ENCODE results near the gene KLF18.
"Not testable (repeated sequence)": the region's sequence is repeated elsewhere in the genome, so short reads cannot be mapped to it uniquely, and the experiment has no call there.

Gene KLF18

GRCh38 chr1:44120398-44120949, 21.0 kb downstream of the KLF18 start:
- DNase-seq (ENCODE audit: low read depth), result no peak

DNA sequence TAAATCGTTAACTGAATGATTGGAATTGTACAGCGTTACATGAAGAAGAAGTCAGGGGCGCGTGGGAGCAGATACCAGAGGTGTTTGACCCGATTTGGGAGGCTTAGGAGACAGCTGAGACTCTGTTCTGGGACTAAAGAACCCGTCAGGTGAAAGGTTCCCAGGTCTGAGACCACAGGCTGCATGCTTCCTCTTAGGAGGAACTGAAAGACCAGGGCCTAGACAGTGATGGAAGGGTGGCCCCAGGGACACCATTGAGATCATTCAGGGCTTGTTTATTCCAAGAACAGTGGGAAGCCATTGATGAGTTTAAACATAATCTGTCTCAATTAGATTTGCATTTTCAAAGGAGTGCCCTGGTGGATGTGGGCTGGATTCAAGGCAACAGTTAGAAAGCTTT, 21.9 kb downstream of the KLF18 start:
- no peak for DNase-seq (ENCODE audit: low read depth)

DNA sequence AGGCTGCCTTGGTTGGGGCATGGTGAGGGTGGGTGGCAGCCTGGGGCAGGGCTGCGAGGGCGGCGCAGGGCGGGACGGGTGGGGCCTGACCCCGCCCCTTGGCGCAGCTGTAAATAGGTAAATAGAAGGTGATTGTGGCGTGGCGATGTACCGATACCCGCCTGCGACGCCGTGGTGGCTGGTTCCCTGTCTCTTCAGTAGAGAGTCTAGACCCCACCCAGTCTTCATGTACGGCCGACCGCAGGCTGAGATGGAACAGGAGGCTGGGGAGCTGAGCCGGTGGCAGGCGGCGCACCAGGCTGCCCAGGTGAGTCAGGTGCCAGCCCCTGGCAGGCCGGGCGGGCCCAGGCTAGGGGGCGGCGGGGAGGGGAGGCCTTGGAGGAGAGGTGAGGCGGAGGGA, 22.7 kb downstream of the KLF18 start, which contains the start of gene KLF17:
Gene KLF17, plus strand, starts transcription at position 140 of the 400 bp plus-strand sequence. Its CDS starts 87 bp downstream, at position 227.
- DNase-seq (ENCODE audit: low read depth), result no peak

GRCh38 chr1:44117272-44117671, 24.2 kb downstream of the KLF18 start:
- DNase-seq (ENCODE audit: low read depth), result not testable (repeated sequence)

DNA sequence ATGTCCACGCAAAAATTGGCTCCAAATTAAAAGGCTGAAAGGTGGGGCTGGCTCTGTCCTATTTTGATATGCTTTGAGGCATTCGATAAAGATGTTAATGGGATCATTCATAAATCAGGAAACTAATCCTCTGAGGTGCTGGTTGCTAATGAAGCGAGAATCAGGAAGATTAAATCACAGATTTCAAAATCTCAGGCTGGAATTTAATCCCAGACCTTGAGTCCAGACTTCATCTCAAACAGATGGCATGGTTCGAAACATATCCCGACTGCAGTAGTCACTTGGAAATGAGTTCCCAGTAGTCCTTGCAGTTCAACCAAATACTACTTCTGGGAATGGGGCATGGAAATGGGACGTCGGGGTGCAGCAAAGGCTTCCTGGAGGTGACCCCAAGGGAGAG, 27.3 kb downstream of the KLF18 start:
- no peak for DNase-seq (ENCODE audit: low read depth)

DNA sequence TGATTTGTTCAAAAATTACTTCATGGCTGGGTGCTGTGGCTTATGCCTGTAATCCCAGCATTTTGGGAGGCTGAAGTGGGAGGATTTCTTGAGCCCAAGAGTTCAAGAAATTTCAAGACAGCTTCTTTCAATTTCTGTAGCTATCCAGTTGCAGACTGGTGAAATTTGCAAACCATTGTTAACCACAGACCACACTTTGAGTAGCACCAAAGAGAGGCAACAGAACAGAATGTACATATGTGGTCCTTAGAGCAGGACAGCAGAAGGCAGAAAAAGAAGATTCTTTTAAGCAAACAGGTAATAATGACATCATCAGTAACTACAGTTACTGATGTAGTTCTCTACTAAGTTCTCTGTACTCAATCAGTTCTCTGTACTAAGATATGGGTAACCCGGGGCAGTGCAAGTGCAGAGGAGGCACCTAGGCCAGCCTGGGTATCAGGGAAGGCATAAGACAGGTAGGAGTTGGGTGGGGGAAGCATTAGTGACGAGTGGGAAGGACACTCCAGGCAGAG, 28.3 kb downstream of the KLF18 start:
- no peak for DNase-seq (ENCODE audit: low read depth)

GRCh38 chr1:44112486-44112885, 28.9 kb downstream of the KLF18 start:
- no peak for DNase-seq (ENCODE audit: low read depth)

DNA sequence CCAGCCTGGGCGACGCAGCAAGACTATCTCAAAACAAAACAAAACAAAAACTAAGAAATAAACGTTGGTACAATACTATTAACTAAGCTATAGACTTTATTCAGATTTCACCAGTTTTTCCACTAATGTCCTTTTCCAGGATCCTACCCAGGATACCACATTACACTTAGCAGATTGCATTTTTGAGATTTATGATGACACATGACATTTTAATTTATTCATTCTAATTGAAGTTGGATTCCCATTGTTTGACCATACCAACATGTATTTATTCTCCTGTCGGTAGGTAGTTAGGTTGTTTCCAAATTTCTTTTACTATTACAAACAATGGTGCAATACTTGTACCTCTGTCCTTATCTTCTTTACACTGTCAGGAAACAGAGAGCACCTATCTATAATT, 29.6 kb downstream of the KLF18 start:
- DNase-seq (ENCODE audit: low read depth), result no peak

GRCh38 chr1:44110916-44111315, 30.5 kb downstream of the KLF18 start:
- no peak for DNase-seq (ENCODE audit: low read depth)

DNA sequence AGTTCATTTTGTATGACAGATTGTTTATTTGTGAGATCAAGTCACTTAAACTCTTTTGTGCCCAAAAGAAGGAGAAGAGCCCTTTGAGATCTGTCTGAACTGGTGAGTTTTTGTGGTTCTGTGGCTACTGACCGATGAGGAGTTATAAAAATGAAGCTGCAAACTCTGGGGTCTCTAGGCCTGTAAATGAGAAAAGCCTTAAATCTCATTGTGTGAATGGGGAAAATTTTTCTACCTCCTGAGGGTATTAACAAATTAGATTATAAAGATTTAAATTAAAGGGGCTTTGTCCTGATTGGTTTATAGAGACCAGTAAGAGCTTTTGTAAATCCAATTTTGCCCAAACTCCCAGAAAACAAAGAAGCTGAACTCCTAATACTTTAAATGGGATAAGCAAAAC, 32.5 kb downstream of the KLF18 start:
- no peak for DNase-seq (ENCODE audit: low read depth)

DNA sequence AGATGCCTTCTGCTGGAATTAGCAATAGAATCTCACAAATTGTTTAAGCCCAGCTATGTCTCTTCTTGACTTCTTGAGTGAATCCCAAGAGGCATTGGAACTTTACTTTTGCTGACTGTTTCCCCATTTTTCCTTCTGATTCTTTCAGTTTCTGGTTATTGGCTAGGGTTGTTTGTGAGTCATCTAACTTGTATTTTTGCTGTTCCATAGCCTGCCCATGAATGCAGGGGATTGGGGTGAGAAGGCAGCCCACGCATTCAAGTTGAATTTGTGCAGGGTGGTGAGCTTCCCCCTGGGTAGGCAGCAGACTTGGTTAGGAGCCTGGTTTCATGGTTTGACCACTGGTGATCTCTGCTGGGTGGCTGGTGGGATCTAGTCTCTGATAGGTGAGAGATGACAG, 33.2 kb downstream of the KLF18 start:
- DNase-seq (ENCODE audit: low read depth), result no peak

DNA sequence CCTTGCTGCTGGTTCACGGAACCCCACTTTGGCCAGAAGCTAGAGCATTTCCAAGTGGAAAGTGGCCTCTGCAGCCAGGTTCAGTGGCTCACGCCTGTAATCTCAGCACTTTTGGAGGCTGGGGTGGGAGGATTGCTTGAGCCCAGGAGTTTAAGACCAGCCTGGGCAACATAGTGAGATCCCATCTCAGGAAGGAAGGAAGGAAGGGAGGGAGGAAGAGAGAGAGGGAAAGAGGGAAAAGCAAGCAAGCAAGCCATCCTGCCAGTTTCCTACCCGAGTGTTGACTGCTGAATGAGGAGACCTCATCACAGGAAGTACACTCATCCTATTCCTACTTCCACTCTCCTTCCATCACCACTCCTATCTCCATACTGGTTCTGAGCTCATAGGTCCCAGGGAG, 35.6 kb downstream of the KLF18 start:
- no peak for DNase-seq (ENCODE audit: low read depth)

DNA sequence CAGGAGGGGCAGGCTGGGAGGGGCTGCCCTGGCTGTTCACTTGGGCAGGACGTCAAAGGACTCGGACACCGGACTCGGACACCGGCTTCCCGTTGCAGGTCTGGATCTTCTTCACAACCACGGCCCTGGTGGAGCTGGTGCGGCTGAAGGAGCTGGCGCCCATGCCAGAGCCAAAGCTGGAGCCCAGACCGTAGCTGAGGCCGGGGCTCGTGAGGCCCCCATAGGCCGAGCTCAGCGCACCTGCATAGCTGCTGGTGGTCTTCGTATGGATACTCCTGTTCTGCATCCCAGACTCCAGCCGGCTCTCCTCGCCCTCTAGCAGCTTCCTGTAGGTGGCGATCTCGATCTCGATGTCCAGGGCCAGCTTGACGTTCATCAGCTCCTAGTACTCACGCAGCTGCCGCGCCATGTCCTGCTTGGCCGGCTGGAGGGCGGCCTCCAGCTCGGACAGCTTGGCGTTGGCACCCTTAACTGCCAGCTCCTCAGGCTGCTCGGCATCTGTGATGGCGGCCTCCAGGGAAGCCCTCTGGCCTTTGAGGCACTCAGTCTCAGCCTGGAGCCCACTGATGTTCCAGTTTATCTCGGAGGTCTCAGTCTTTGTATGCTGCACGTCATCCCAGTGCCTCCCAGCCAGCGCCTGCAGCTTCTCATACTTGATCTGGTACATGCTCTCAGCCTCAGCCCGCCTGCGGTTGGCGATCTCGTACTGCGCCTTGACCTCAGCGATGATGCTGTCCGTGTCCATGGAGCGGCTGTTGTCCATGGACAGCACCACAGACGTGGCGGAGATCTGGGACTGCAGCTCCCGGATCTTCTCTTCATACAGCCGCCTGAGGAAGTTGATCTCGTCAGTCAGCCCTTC, 37.9 kb downstream of the KLF18 start:
- DNase-seq (ENCODE audit: low read depth), result no peak

DNA sequence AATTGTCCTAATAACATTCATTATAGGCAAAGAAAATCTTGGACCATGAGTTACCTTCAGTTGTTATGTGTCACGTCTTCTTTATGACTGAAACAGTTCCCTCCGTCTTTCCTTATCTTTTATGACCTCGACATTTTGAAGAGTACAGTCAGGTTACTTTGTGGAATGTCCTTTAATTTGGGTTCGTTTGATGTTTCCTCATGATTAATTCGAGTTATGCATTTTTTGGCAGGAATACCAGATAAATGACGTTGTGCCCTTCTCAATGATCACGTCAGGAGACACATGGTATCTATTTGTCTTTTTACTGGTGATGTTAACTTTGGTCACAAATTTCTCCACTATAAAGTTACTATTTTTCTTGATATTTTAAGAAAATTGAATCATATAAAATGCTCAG, 40.1 kb downstream of the KLF18 start:
- DNase-seq (ENCODE audit: low read depth), result no peak

DNA sequence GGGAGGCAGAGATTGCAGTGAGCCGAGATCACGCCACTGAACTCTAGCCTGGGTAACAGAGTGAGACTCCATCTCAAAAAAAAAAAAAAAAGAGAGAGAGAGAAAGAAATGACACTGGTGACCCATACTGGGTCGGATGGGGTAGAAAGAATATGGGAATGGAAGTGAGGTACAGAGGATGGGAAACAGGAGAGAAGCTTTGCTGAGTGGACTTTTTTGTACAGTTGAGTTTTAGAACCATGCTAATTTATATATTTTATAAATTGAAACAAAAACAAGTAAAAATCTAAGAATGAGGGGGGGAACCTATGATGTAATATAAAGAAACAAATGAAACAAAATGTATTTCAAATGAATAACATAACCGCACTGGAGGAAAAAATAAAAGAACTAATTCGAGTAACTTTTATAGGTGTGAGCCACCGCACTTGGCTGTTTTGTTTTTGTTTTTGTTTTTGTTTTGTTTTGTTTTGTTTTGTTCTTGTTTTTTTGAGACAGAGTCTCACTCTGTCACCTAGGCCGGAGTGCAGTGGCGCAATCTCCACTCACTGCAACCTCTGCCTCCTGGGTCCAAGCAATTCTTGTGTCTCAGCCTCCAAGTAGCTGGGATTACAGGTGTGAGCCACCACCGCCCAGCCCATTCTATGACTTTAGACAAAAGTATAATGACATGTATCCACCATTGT, 41.1 kb downstream of the KLF18 start:
- DNase-seq (ENCODE audit: low read depth), result no peak

DNA sequence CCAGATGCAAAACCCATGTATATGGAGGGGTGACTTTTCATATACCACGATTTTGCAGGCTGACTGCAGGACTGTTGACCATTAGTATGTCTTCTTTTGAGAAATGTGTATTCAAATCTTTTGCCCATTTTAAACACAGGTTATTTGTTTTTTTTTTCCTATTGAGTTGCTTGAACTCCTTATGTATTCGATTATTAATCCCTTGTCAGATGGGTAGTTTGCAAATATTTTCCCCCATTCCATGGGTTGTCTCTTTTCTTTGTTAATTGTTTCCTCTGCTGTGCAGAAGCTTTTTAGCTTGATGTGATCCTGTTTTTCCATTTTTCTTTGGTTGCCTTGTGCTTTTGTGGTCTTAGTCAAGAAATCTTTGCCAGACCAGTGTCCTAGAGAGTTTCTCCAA, 47.4 kb downstream of the KLF18 start:
- DNase-seq (ENCODE audit: low read depth), result no peak

- no peak for DNase-seq (ENCODE audit: low read depth)
These were observed 50.8 kb downstream of the KLF18 start for GRCh38 chr1:44090429-44091252.

- DNase-seq (ENCODE audit: low read depth), result no peak
These were observed 51.9 kb downstream of the KLF18 start for GRCh38 chr1:44089371-44090048.
